ENCODE measurements around the gene DEDD2.

DEDD2 gene

GRCh38 chr19:42158926-42159325, 58.6 kb downstream of the DEDD2 start:
- Mint-ChIP-seq H3K9me3 (no peaks in the 10 kb centered on the region), H3K36me3 (no peaks in the 10 kb centered on the region), H3K27ac (no peak overlapping the region), H3K4me3 (no peak overlapping the region), H3K4me1 (peaks cover 49% of the 10 kb centered on the region)
- ATAC-seq (no peak), DNase-seq (ENCODE audit: low spot score in 2 of 2) (no peak)

DNA sequence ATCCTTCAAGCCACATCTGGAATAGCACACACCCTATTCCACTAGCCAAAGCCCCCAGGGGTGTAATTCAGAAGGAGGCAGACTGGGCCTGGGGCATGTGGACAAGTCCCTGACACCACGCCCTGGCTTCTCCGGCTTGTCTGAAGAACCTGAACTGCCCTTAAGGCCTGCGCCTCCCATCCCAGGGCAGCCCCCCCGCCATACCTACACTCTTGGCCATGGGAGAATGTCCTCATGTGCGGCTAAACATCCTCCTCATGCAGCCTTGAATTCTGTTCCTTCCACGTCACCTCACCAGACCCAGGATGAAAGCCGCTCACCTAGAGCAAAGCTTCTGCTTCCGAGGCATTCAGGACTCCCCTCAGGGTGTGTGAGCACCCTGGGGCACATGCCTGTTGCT, 60.9 kb downstream of the DEDD2 start:
- H3K36me3 Mint-ChIP-seq = no peaks in the 10 kb centered on the region
- peaks cover 50% of the 10 kb centered on the region for H3K4me1 Mint-ChIP-seq
- H3K4me3 Mint-ChIP-seq = no peak overlapping the region
- H3K9me3 Mint-ChIP-seq = no peaks in the 10 kb centered on the region
- DNase-seq (ENCODE audit: low spot score in 2 of 2) = no peak
- H3K27ac Mint-ChIP-seq = peak overlapping the region; percentile 55
- ATAC-seq = no peak

DNA sequence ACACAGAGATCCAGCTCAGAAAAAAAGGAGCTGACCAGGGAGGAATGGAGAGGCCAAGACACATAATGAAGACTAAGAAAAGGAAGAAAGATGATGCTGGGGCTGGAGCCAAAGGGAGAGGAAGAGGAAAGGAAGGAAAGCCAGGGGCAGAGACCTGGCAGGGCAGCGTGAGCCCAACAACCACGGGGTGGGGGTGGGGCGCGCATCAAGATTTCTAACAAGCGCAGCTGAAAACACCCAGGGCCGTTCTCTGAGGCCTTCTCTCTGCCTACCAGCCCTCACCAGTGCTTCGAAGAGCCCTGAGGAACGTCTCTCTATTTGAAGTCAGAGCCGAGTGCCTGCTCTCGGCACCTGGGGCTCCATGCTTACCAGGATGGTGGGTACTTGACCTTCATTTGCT, 61.7 kb downstream of the DEDD2 start:
- Mint-ChIP-seq H3K4me3 (no peak overlapping the region), H3K36me3 (no peaks in the 10 kb centered on the region), H3K4me1 (peaks cover 44% of the 10 kb centered on the region), H3K9me3 (no peaks in the 10 kb centered on the region), H3K27ac (peak overlapping the region; percentile 83)
- ATAC-seq (no peak), DNase-seq (ENCODE audit: low spot score in 2 of 2) (no peak)

DNA sequence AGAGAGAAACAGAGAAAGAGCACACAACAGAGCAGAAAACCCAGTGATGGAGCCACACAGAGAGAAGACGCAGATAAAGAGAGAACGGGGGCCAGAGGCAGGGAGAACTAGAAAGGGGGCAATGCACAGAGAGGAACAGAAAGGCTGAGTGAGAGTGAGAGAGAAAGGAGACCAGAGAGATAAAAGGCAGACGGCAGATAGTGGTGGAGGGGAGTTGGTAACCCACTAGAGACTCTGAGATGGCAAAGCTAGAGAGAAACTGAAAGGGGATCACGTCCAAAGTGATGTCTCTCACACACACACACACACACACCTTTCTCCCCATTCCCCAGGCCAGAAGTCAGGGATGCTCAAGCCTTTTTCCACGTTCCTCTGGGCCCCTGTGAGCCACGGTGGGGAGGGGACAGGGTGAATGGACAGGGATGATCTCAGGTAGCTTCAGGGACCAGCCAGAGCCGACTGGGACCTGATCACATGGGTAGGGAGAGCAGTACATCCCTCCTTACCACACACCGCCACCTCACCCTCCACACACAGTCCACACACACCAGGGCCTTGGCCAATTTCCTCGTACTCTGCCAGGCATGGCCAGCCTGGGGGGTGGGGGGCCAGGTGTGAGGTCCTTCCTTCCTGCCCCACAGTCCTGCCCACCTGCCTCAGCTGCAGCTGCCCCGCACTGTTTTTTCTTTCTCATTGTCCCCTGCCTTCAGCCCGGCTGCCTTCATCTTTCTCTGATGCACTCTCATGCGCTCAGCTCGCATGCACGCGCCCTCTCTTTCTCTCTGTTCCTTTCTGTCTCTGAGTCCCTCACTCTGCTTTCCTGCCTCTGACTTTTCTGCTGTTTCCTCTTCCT, 62.8 kb downstream of the DEDD2 start:
- Mint-ChIP-seq H3K4me1 (peaks cover 33% of the 10 kb centered on the region), H3K4me3 (peak overlapping the region; percentile 6), H3K9me3 (no peaks in the 10 kb centered on the region), H3K36me3 (no peaks in the 10 kb centered on the region), H3K27ac (peak overlapping the region; percentile 83)
- DNase-seq (ENCODE audit: low spot score in 2 of 2) = no peak
- ATAC-seq = peak; percentile 60

- no peak for ATAC-seq
- Mint-ChIP-seq H3K4me3 (peak overlapping the region; percentile 6), H3K36me3 (no peaks in the 10 kb centered on the region), H3K9me3 (no peaks in the 10 kb centered on the region), H3K4me1 (peaks cover 37% of the 10 kb centered on the region), H3K27ac (peak overlapping the region; percentile 83)
- no peak for DNase-seq (ENCODE audit: low spot score in 2 of 2)
Observed at GRCh38 chr19:42153672-42154433, 63.6 kb downstream of the DEDD2 start.

- H3K4me1 Mint-ChIP-seq = peaks cover 40% of the 10 kb centered on the region
- H3K4me3 Mint-ChIP-seq = no peak overlapping the region
- peak overlapping the region; percentile 32 for H3K27ac Mint-ChIP-seq
- ATAC-seq (no peak), DNase-seq (ENCODE audit: low spot score in 2 of 2) (no peak)
- H3K36me3 Mint-ChIP-seq = no peaks in the 10 kb centered on the region
- no peaks in the 10 kb centered on the region for H3K9me3 Mint-ChIP-seq
Observed at GRCh38 chr19:42152910-42153671, 64.4 kb downstream of the DEDD2 start.

DNA sequence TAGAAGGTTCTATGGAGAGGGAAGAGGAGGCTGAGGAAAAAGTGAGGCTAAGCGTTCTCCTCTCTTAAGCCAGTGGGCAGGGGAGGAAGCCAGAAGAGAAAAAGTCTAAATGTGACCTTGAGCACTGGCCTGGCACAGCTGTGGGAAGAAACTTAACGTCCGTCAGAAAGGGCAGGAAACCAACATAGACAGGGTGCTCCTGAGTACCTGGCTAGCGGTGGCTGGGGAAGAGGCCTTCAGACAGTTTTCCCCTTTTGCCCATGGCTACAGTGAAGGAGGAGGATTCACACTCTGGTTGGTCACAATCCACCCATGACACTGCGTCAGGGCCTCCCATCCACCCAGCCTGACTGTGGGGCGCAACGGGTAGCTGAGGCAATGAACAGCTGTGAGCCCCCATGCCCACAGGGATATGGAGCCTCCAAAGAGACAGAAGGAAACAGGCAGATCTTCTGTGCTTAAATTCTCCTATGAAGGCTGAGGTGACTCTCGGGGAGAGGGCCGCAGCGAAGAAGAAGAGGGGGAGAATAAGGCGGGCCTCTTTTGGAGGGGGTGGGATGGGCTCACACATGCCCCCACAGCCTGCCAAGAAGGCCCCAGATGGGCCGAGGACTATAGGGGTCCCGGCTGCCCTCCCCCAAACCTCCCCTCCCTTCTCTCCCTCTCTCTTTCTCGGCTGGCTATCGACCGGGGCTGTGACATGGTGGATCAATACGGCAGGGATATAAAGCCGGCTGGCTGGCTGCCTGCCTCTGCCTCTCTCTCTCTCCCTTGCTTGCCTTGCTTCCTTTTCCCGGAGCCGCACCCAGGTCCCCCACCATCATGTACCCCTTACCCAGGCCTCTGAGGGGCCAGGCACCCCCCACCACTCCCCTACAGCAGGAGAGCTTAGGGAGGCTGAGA, 65.4 kb downstream of the DEDD2 start:
- H3K4me3 Mint-ChIP-seq = no peak overlapping the region
- peaks cover 34% of the 10 kb centered on the region for H3K4me1 Mint-ChIP-seq
- no peak for ATAC-seq
- H3K27ac Mint-ChIP-seq = no peak overlapping the region
- no peak for DNase-seq (ENCODE audit: low spot score in 2 of 2)
- H3K36me3 Mint-ChIP-seq = no peaks in the 10 kb centered on the region
- no peaks in the 10 kb centered on the region for H3K9me3 Mint-ChIP-seq

DNA sequence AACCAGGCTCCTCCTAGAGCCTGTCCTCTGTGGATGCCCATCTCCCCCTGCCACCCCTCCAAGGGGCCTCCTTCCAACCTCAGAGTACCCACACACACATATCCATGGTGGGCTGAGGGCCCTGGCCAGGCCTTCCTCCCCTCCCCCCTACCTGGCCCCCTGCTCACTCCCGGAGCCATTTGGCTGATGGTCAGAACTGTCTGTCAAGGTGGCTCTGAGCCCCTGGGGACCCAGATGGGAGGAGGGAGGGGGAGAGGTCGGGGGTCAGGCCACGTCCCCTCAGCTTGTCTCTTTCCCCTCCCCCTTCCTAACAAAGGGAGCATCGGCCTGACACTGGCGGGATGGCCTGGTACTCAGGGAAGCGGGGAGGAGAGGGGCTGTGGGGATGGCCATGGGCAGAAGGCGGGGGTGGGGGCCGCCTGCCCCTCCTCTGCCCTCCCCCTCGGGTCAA, 66.5 kb downstream of the DEDD2 start:
- Mint-ChIP-seq H3K4me3 (no peak overlapping the region), H3K4me1 (peaks cover 33% of the 10 kb centered on the region), H3K9me3 (no peaks in the 10 kb centered on the region), H3K36me3 (no peaks in the 10 kb centered on the region), H3K27ac (no peak overlapping the region)
- DNase-seq (ENCODE audit: low spot score in 2 of 2) = no peak
- ATAC-seq = no peak

- ATAC-seq = no peak
- no peaks in the 10 kb centered on the region for H3K36me3 Mint-ChIP-seq
- peaks cover 27% of the 10 kb centered on the region for H3K4me1 Mint-ChIP-seq
- no peak overlapping the region for H3K27ac Mint-ChIP-seq
- no peak overlapping the region for H3K4me3 Mint-ChIP-seq
- DNase-seq (ENCODE audit: low spot score in 2 of 2) = no peak
- H3K9me3 Mint-ChIP-seq = no peaks in the 10 kb centered on the region
Observed at GRCh38 chr19:42150364-42150763, 67.1 kb downstream of the DEDD2 start.

GRCh38 chr19:42149447-42150202, 67.9 kb downstream of the DEDD2 start:
- Mint-ChIP-seq H3K4me1 (peaks cover 20% of the 10 kb centered on the region), H3K27ac (peak overlapping the region; percentile 4), H3K36me3 (no peaks in the 10 kb centered on the region), H3K4me3 (no peak overlapping the region), H3K9me3 (no peaks in the 10 kb centered on the region)
- no peak for ATAC-seq
- no peak for DNase-seq (ENCODE audit: low spot score in 2 of 2)

Data from stimulated activated effector memory CD8-positive, alpha-beta T cell treated with anti-CD3 and anti-CD28 coated beads, Interleukin-12 subunit alpha, Interleukin-12 subunit beta, amount 100 ng/mL, for 72 hours (primary cell).